GM12873 (cell line): ENCODE data around the gene NCF4.

Experiments
- CTCF ChIP-seq: IDR thresholded peaks from 2 replicates; pipeline ENCODE4 v1.5.1; 2012; ENCODE audit warnings: low read depth, mild to moderate bottlenecking, moderate library complexity, low read length, control low read depth; ENCODE audit not compliant: insufficient read depth; ENCODE audit errors: missing control alignments

NCF4 gene

GRCh38 chr22:36860438-36860820, 377 bp upstream of the NCF4 start:
- no peak for TF ChIP-seq CTCF

GRCh38 chr22:36862251-36863242, 1.7 kb downstream of the NCF4 start:
- no peak for TF ChIP-seq CTCF

- no peak for TF ChIP-seq CTCF
These were observed 2.5 kb downstream of the NCF4 start for GRCh38 chr22:36863281-36863680.

- no peak for TF ChIP-seq CTCF
These were observed 3.2 kb downstream of the NCF4 start for GRCh38 chr22:36863979-36864378.

- no peak for TF ChIP-seq CTCF
These were observed 3.8 kb downstream of the NCF4 start for GRCh38 chr22:36864454-36865215.

- no peak for TF ChIP-seq CTCF
These were observed 4.5 kb downstream of the NCF4 start for GRCh38 chr22:36865346-36865745.

- no peak for TF ChIP-seq CTCF
These were observed 6.9 kb downstream of the NCF4 start for GRCh38 chr22:36867695-36868094.
